Prostate gland (tissue), 2 donors: ENCODE measurements around the gene PFKP.

ENCODE experiments used
- POLR2A ChIP-seq: fragments of 450-650 bp; IDR thresholded peaks from one replicate; pipeline ENCODE4 v1.6.1; 2016; ENCODE audit warnings: antibody characterized with exemption, mild to moderate bottlenecking
- POLR2AphosphoS5 ChIP-seq: sonication (generic); formaldehyde crosslinking; IDR thresholded peaks from one replicate; pipeline ENCODE4 v1.6.1; 2017; ENCODE audit warnings: antibody characterized with exemption
- TF ChIP-seq, protein P1 (sequence below), 4 experiments: fragments of 200-600 bp in 2 of 4; fragments of 450-650 bp in 2 of 4; sonication (generic) in 2 of 4; IDR thresholded peaks; 1 replicate in 3 of 4; 2 replicates in 1 of 4; pipeline ENCODE4 v1.5.1; 2016 to 2019; ENCODE audit warnings: antibody characterized with exemption in 4 of 4, mild to moderate bottlenecking in 2 of 4, moderate library complexity in 2 of 4

DNA sequence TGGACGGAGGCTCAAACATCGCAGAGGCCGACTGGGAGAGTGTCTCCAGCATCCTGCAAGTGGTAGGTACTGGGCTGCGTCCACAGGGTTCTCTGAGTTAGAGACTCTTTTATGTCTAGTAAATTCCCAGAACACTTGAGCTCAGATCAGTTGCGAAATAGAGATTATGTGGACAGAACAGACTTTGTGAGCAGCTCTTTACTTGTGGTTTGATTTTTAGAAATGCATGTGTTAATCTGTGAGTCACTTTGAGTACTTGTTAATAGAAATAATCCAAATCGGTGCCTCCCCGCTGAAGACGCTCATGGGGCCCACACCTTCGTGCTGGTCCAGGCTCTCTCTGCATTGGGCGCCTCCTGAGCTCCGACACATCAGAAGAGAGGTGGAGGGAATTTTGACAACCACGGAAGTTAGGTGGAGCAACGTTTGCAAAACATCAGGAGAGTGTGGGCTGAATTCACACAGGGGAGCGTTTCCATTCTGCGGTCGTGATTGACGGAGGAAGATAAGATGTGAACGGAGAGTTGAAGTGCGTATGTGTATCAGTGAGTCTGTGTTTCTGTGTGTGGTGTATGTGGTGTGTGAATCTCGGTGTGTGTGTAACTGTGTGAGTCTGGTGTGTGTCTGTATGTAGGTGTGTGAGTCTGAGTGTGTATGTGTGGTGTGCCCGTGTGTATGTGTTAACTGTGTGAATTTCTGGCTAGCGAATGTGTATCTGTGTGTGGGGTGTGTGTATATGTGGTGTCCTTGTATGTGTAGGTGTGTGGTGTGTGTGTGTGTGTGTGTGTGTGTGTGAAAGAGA lies 32.1 kb downstream of the PFKP start:
- TF ChIP-seq, protein P1, sequence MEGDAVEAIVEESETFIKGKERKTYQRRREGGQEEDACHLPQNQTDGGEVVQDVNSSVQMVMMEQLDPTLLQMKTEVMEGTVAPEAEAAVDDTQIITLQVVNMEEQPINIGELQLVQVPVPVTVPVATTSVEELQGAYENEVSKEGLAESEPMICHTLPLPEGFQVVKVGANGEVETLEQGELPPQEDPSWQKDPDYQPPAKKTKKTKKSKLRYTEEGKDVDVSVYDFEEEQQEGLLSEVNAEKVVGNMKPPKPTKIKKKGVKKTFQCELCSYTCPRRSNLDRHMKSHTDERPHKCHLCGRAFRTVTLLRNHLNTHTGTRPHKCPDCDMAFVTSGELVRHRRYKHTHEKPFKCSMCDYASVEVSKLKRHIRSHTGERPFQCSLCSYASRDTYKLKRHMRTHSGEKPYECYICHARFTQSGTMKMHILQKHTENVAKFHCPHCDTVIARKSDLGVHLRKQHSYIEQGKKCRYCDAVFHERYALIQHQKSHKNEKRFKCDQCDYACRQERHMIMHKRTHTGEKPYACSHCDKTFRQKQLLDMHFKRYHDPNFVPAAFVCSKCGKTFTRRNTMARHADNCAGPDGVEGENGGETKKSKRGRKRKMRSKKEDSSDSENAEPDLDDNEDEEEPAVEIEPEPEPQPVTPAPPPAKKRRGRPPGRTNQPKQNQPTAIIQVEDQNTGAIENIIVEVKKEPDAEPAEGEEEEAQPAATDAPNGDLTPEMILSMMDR (IDR thresholded peaks at IDR 0.05) = no peak
- TF ChIP-seq POLR2AphosphoS5 (no peak), POLR2A (no peak)
